HG03354 (cell line): Measurements from ENCODE around the gene CSTF3.
"Not testable (repeated sequence)": the region's sequence is repeated elsewhere in the genome, so short reads cannot be mapped to it uniquely, and the experiment has no call there.

ENCODE experiments used
- ATAC-seq: cut with Tn5 transposase; IDR thresholded peaks from one replicate; pipeline ENCODE4 v1.9.1; 2021; ENCODE audit warnings: mild to moderate bottlenecking; ENCODE audit not compliant: unreplicated experiment, poor library complexity, severe bottlenecking

The CSTF3 gene

DNA sequence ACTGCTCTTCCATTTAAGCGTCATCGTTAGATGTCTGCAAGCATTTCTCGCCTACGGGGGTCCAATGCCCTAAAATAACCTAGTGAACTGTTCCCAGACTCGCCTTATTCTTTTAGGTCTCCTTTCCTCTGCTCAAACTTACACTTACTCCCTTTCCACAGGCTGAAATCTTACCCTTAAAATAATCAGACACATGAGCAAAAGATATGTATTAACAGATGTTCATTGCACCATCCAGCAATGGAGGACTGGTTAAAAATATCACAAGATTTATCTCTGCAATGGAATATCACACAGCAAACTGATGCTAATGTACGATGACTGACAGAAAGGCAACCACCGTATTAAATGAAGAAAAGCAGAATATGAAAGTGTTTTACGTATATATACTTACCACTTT lies 1.6 kb upstream of the CSTF3 start:
- no peak for ATAC-seq

DNA sequence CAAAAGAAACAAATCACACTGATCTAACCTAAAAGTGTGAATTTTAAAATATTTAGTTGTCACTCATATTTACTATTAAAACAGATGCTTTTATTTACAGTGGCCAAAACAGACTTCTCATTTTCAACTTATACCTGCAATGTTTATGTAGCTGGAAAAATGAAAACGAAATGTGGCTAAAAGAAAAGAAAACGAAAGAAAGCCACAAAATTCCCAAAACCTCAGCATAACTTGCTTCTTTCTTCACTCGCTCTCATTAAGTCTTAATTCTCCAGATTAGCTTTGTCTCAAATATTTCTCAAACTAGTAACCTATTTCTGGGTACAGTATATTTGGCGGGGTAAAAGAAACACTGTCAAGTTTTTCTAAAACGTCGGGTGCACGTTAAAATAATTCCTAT lies 693 bp downstream of the CSTF3 start:
- ATAC-seq: no peak

DNA sequence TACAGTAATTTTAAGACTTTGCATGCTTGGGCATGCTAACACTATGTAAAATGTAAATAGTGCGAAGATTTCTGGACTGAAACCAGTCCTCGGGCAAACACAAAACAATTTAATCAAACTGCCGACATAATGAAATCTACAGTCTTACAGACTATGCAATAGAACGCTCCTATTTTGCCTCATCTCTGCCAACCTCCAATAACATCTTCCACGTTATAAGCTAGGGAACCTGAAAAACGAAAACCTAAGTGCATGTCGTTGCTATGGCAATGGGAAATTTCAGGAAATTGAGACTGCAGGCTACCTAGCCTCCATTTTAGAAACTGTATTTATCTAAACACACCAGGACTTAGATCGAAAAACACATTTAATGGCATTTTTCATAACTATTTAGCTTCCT lies 1.1 kb downstream of the CSTF3 start:
- ATAC-seq: no peak

GRCh38 chr11:33159378-33159867 lies 1.9 kb downstream of the CSTF3 start:
- not testable (repeated sequence) for ATAC-seq

- ATAC-seq: no peak
Measured at GRCh38 chr11:33158596-33159275, 2.5 kb downstream of the CSTF3 start.

- no peak for ATAC-seq
Measured at GRCh38 chr11:33157103-33158027, 3.9 kb downstream of the CSTF3 start.

DNA sequence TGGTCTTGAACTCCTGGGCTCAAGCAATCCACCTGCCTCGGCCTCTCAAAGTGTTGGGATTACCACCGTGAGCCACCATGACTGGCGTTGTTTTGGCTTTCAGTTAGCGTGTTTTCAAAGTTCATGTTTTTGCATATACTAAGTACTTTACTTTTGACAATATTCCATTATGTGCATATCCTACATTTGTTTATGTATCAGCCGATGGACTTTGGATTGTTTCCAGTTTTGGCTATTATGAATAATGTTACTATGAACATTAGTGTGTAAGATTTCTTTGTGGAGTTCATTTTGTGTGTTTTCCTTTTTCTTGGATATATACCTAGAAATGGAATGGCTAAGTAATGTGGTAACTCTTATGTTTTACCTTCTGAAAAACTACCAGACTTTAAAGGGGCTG lies 9.9 kb downstream of the CSTF3 start:
- no peak for ATAC-seq

GRCh38 chr11:33147559-33147958 lies 13.7 kb downstream of the CSTF3 start:
- ATAC-seq: no peak

- ATAC-seq: no peak
Measured at GRCh38 chr11:33135768-33136443, 25.4 kb downstream of the CSTF3 start.

DNA sequence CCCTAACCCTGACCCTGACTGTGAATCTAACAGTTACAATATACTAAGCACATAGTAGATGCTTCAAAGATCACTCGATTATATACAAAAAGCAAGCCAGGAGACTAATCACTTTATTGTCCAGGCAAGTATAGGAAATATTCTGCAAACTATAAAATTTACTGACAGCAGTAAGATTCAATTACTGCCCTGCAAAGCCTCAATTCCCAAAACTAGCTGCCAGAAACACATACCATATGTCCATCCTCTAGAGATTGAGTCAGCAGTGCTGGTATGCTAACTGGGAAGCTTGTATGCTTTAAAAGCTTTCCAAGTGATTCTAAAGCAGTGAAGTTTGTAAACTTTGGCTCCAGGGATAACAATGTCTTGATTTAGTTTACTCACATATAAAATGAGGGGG lies 26.1 kb downstream of the CSTF3 start:
- ATAC-seq: no peak

DNA sequence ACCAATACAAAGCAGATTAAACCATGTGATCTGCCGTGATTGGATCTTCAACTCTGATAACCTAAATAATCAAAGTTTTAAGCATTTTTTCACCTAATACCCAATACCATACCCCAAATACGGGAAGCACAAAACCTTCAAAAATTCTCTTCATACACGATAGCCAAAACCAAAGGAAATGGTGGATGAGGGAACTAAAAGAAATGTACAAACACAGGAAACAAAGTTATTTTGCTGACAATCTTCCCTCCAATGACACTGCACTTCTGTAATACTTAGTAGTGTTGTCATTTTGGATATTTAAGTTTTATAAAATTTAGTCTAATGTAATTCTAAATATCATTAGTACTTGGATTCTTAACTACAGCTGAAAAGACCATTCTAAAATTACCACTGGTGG lies 27.0 kb downstream of the CSTF3 start:
- no peak for ATAC-seq

- ATAC-seq: no peak
Measured at GRCh38 chr11:33133761-33134160, 27.5 kb downstream of the CSTF3 start.

DNA sequence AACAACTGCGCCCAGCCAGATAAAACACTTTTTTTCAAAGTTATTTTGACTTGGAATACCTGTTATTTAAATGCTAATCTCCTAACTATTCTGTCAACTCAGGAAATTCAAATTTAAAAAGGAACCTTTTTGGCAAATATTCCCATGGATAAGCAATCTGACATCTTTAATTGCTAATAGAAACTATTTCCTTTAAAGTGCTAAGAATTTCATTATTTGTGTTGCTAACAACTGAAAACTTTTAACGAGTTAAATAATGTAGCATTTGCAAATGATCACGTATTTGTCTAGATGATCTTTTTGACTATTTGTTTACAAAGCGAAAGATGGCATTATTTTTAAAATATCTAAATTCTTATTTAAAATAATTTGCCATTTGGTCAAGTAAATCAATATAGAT lies 28.8 kb downstream of the CSTF3 start:
- ATAC-seq: no peak

- no peak for ATAC-seq
Measured at GRCh38 chr11:33128739-33129138, 32.5 kb downstream of the CSTF3 start.

GRCh38 chr11:33125611-33126010 lies 35.7 kb downstream of the CSTF3 start:
- no peak for ATAC-seq

- ATAC-seq: no peak
Measured at GRCh38 chr11:33125025-33125424, 36.3 kb downstream of the CSTF3 start.

- ATAC-seq: not testable (repeated sequence)
Measured at GRCh38 chr11:33122696-33123095, 38.6 kb downstream of the CSTF3 start.

DNA sequence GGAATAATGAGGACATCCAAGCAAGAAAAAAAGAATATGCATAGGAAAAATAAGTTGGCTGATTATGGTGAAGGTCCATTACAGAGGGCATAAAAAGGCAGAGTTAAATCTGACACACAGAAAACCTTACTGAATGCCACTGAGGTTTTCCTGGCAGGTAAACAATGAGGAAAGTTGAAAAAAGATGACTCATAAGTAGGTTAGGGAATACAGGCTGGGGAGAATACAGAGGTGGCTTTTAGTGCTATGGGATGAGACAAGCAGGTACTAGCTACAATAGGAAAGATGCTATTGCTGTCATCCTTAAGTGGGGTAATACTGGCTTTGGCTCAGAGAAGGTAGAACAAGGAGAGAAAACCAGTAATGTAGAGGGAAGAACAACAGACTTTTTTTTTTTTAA lies 44.7 kb downstream of the CSTF3 start:
- no peak for ATAC-seq

DNA sequence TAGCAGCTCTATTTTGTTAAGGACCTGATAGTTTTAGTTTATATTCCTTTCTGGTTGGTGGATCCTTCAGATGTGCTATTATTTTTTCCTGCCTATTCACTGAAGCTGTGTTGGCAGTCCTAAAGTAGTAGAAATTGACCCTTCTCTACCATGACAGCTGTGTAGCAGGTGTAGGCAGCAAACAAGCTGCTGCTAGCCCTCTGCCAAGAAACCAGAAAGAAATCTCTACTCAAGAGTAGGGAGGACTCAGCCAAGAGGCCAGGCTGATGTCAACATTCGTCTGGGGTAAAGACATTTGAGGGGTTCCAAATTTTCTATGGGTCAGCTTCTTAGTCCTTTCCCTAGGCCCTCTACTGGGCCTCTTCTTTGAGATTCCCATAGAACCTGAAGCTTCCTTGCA lies 51.2 kb downstream of the CSTF3 start:
- no peak for ATAC-seq

GRCh38 chr11:33109294-33109895 lies 51.9 kb downstream of the CSTF3 start:
- ATAC-seq: no peak
